Chondrocyte (in vitro differentiated cells): ENCODE data around the gene C1orf56. TPM values are rescaled to one million over a fixed set of nuclear protein-coding genes. Genes with fewer than 3 reads are reported as not detected.
A peak's percentile ranks its signal among the peaks of the same experiment; 100 is the strongest.

ENCODE experiments used
- DNase-seq: peaks from one replicate; pipeline ENCODE4 v3.0.0; 2021; ENCODE audit warnings: mixed read lengths, low spot score
- H3K27ac Mint-ChIP-seq: one replicate; pipeline ENCODE4 v1.8.0; 2021; ENCODE audit warnings: mild to moderate bottlenecking, moderate library complexity, mixed read lengths; ENCODE audit not compliant: unreplicated experiment
- H3K27me3 Mint-ChIP-seq: 2 replicates; pipeline ENCODE4 v1.8.0; 2021; ENCODE audit warnings: low read depth, mixed read lengths
- H3K36me3 Mint-ChIP-seq: 2 replicates; pipeline ENCODE4 v1.8.0; 2021; ENCODE audit warnings: low read depth, mixed read lengths
- H3K4me1 Mint-ChIP-seq: 2 replicates; pipeline ENCODE4 v1.8.0; 2021; ENCODE audit warnings: low read depth, mild to moderate bottlenecking, mixed read lengths
- H3K4me3 Mint-ChIP-seq: one replicate; pipeline ENCODE4 v1.8.0; 2021; ENCODE audit warnings: mild to moderate bottlenecking, moderate library complexity, mixed read lengths; ENCODE audit not compliant: unreplicated experiment
- H3K9me3 Mint-ChIP-seq: 2 replicates; pipeline ENCODE4 v1.8.0; 2021; ENCODE audit warnings: low read depth, mixed read lengths
- CTCF ChIP-seq: fragments of 200-600 bp; sonication (generic); IDR thresholded peaks from 2 replicates; pipeline ENCODE4 v1.5.0; 2021; ENCODE audit warnings: antibody characterized with exemption, mild to moderate bottlenecking, moderate library complexity
- total RNA-seq: library from RNA; stranded (reverse); gene quantifications from 3 replicates; pipeline ENCODE4 v1.2.1, GENCODE V29; 2021

The C1orf56 gene
- total RNA-seq, 1 donor from 2014 or later: 2.8 TPM

GRCh38 chr1:151006327-151007052, 41.1 kb upstream of the C1orf56 start, which contains the start of gene MINDY1:
TSS of gene MINDY1 (minus strand) at chr1:151006902. CDS start at chr1:151002617, 4,285 bp downstream.
- TF ChIP-seq CTCF: peak; percentile 74
- Mint-ChIP-seq H3K27me3 (no peaks in the 10 kb centered on the region), H3K4me1 (peaks cover 61% of the 10 kb centered on the region), H3K9me3 (no peaks in the 10 kb centered on the region), H3K36me3 (peaks cover 8% of the 10 kb centered on the region), H3K4me3 (peak within 1 kb of the TSS; percentile 96), H3K27ac (peak within 1 kb of the TSS; percentile 96)
- no peak for DNase-seq

- DNase-seq: no peak
- TF ChIP-seq CTCF: peak; percentile 10
- H3K4me3 Mint-ChIP-seq: peak overlapping the region; percentile 96
- no peaks in the 10 kb centered on the region for H3K27me3 Mint-ChIP-seq
- no peaks in the 10 kb centered on the region for H3K9me3 Mint-ChIP-seq
- peaks cover 65% of the 10 kb centered on the region for H3K4me1 Mint-ChIP-seq
- peak overlapping the region; percentile 96 for H3K27ac Mint-ChIP-seq
- no peaks in the 10 kb centered on the region for H3K36me3 Mint-ChIP-seq
Observed at GRCh38 chr1:151007853-151008243, 39.7 kb upstream of the C1orf56 start.

GRCh38 chr1:151008244-151009205, 39.0 kb upstream of the C1orf56 start, which contains the start of gene PRUNE1:
TSS of gene PRUNE1 (plus strand) at chr1:151008449. CDS start at chr1:151008633, 184 bp downstream.
- no peaks in the 10 kb centered on the region for H3K36me3 Mint-ChIP-seq
- DNase-seq: peak; percentile 97
- peak within 1 kb of the TSS; percentile 96 for H3K27ac Mint-ChIP-seq
- TF ChIP-seq CTCF: no peak
- H3K27me3 Mint-ChIP-seq: no peaks in the 10 kb centered on the region
- H3K9me3 Mint-ChIP-seq: no peaks in the 10 kb centered on the region
- peaks cover 68% of the 10 kb centered on the region for H3K4me1 Mint-ChIP-seq
- peak within 1 kb of the TSS; percentile 96 for H3K4me3 Mint-ChIP-seq

GRCh38 chr1:151009206-151009587, 38.4 kb upstream of the C1orf56 start:
- no peaks in the 10 kb centered on the region for H3K27me3 Mint-ChIP-seq
- no peak for DNase-seq
- peak overlapping the region; percentile 96 for H3K27ac Mint-ChIP-seq
- TF ChIP-seq CTCF: no peak
- peak overlapping the region; percentile 96 for H3K4me3 Mint-ChIP-seq
- no peaks in the 10 kb centered on the region for H3K9me3 Mint-ChIP-seq
- peaks cover 70% of the 10 kb centered on the region for H3K4me1 Mint-ChIP-seq
- no peaks in the 10 kb centered on the region for H3K36me3 Mint-ChIP-seq

GRCh38 chr1:151009674-151010345, 37.7 kb upstream of the C1orf56 start:
- H3K4me3 Mint-ChIP-seq: no peak overlapping the region
- peaks cover 68% of the 10 kb centered on the region for H3K4me1 Mint-ChIP-seq
- DNase-seq: no peak
- no peak for TF ChIP-seq CTCF
- no peaks in the 10 kb centered on the region for H3K36me3 Mint-ChIP-seq
- no peaks in the 10 kb centered on the region for H3K9me3 Mint-ChIP-seq
- no peaks in the 10 kb centered on the region for H3K27me3 Mint-ChIP-seq
- no peak overlapping the region for H3K27ac Mint-ChIP-seq
